ENCODE results near the gene XCR1.

DNA sequence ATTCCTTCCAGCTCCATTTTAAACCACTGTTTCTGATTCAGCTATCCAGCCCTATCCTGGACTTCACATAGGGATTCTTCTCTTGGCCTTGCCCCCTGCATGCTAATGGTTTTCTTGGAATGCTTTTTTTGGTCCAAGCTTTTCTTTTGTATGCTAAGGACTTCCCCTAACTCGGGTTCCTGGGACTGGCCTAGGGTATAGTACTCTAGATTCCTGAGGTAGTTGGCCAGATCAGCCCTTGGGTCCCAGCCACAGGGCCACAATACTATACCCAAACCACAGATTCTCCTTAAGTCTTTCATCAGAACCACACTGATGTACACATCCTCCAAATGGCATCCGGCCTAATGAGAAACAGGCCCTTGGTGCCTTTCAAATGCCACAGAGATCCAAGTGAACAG lies 34.5 kb downstream of the XCR1 start:
- TF ChIP-seq, protein P1, sequence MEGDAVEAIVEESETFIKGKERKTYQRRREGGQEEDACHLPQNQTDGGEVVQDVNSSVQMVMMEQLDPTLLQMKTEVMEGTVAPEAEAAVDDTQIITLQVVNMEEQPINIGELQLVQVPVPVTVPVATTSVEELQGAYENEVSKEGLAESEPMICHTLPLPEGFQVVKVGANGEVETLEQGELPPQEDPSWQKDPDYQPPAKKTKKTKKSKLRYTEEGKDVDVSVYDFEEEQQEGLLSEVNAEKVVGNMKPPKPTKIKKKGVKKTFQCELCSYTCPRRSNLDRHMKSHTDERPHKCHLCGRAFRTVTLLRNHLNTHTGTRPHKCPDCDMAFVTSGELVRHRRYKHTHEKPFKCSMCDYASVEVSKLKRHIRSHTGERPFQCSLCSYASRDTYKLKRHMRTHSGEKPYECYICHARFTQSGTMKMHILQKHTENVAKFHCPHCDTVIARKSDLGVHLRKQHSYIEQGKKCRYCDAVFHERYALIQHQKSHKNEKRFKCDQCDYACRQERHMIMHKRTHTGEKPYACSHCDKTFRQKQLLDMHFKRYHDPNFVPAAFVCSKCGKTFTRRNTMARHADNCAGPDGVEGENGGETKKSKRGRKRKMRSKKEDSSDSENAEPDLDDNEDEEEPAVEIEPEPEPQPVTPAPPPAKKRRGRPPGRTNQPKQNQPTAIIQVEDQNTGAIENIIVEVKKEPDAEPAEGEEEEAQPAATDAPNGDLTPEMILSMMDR (IDR thresholded peaks at IDR 0.05 in 4 of 5, conservative IDR thresholded peaks at IDR 0.05 in 1 of 5), result no peak
- no peak for TF ChIP-seq POLR2A (IDR thresholded peaks at IDR 0.05)
